Measurements from ENCODE around the gene PPM1H. TPM values are rescaled to one million over a fixed set of nuclear protein-coding genes. Genes with fewer than 3 reads are reported as not detected.
"Not testable (repeated sequence)": the region's sequence is repeated elsewhere in the genome, so short reads cannot be mapped to it uniquely, and the experiment has no call there.

PPM1H gene
- polyA plus RNA-seq, 4 donors = 1.1 to 14.3 (median 3.2) TPM

DNA sequence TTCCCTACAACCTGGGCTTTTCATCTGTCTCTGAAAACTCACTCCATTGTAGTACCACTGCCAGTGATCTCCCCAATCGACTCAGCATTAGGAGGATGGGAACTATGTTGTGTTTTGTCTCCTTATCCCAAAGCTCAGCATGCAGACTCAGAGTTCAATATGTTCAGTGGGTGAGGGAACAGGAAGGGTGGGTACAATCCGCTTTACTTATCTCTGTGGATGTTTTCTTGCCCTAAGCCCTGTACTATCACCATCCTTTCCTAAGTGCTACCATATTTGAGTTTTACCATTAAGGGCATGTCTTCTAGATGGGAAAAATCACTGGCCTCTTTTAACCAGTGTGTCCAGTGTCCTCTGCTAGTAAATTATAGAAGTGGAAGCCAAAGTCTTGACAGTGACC is 107.1 kb downstream of the PPM1H start:
- no peak for DNase-seq
- H3K27me3 ChIP-seq (ENCODE audit: control insufficient read depth in 3 of 3, insufficient read depth in 3 of 3, low read length in 3 of 3) = no peaks in the 10 kb centered on the region
- no peak for FAIRE-seq

DNA sequence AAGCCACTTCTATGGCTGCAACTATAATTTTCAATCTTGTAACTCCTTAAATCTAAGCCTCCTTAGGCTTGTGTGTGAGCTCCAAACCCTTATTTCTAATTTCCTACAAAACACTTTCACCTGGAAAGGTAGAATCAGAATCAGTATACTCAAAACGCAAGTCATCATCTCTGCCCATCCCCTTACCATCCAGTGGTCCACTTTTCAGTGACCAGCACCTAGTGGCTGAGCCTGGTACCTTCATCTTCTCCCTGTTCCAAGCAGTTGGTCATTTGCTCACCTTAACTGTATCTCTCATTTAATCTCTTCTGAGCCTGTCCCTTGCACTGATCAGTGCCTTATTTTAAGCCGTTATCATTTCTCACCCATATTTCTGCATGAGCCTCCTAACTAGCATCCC is 107.9 kb downstream of the PPM1H start:
- peaks cover 0 to 12% (median 0%) of the 10 kb centered on the region in 3 donors for H3K36me3 ChIP-seq (ENCODE audit: control insufficient read depth in 3 of 3, insufficient read depth in 2 of 3, low read depth in 1 of 3, low read length in 3 of 3)
- no peaks in the 10 kb centered on the region for H3K9me3 ChIP-seq (ENCODE audit: control insufficient read depth in 2 of 2, insufficient read depth in 1 of 2, low read depth in 1 of 2, low read length in 1 of 2)
- DNase-seq (no peak), FAIRE-seq (no peak)
- no peaks in the 10 kb centered on the region for H3K27me3 ChIP-seq (ENCODE audit: control insufficient read depth in 3 of 3, insufficient read depth in 3 of 3, low read length in 3 of 3)
- H3K27ac ChIP-seq (ENCODE audit: low read depth in 1 of 3, low read length in 2 of 3) = no peak overlapping the region
- H3K4me3 ChIP-seq (ENCODE audit: low read depth in 1 of 3, low read length in 3 of 3) = no peak overlapping the region
- WGBS, 3 donors = 94 to 98% (median 95%) methylated on average over 2 of the region's 2 CpGs
- peaks cover 0 to 2% (median 0%) of the 10 kb centered on the region in 3 donors for H3K4me1 ChIP-seq (ENCODE audit: control insufficient read depth in 3 of 3, insufficient read depth in 2 of 3, low read depth in 1 of 3, low read length in 2 of 3)

More for the DNA sequence above, 107.1 kb downstream of the PPM1H start:
- no peak overlapping the region for H3K4me3 ChIP-seq (ENCODE audit: low read depth in 1 of 3, low read length in 3 of 3)
- no peak overlapping the region for H3K27ac ChIP-seq (ENCODE audit: low read depth in 1 of 3, low read length in 2 of 3)
- no peaks in the 10 kb centered on the region for H3K9me3 ChIP-seq (ENCODE audit: control insufficient read depth in 2 of 2, insufficient read depth in 1 of 2, low read depth in 1 of 2, low read length in 1 of 2)
- peaks cover 0 to 5% (median 0%) of the 10 kb centered on the region in 3 donors for H3K4me1 ChIP-seq (ENCODE audit: control insufficient read depth in 3 of 3, insufficient read depth in 2 of 3, low read depth in 1 of 3, low read length in 2 of 3)
- H3K36me3 ChIP-seq (ENCODE audit: control insufficient read depth in 3 of 3, insufficient read depth in 2 of 3, low read depth in 1 of 3, low read length in 3 of 3) = peaks cover 0 to 13% (median 0%) of the 10 kb centered on the region in 3 donors
- 85 to 91% (median 86%) methylated on average over 2 of the region's 2 CpGs for WGBS, 3 donors

DNA sequence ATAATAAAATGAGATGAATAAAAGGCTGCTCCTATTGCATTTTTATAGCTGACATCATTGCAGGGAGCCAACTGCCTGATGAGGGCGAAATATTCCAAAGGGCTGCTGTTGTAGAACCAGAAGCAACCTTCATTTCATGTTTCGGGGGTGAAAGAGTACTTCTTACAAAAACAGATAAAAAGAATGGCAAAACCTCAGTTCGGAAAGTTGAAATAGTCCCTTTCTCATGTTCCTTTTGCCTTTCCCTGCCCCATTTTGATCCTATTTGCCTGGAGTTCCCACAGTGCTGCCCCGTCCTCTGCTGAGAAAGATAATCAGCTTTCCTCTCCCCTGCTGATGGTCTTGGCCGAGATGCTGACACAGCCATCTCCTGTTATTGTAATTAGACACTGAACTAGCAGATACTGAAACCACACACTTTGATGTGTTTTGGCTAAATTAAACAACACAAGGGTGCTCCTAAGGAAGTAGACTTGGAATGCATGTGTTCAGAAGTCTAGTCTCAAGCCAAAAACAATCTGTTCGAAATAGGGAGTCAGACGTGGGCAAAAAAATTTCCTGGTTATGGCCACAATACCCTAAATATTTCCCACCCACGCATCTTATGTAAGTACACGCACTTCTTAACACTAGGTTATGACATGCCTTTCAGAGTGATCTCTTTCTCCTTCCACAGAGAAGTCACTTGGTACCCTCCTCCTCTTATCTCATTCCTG is 117.2 kb downstream of the PPM1H start:
- 54 to 84% (median 70%) methylated on average over 9 of the region's 9 CpGs for WGBS, 3 donors
- Histone ChIP-seq H3K9me3 (ENCODE audit: control insufficient read depth in 2 of 2, insufficient read depth in 1 of 2, low read depth in 1 of 2, low read length in 1 of 2) (peaks cover 0 to 6% of the 10 kb centered on the region in 2 donors), H3K4me1 (ENCODE audit: control insufficient read depth in 3 of 3, insufficient read depth in 2 of 3, low read depth in 1 of 3, low read length in 2 of 3) (no peaks in the 10 kb centered on the region), H3K27me3 (ENCODE audit: control insufficient read depth in 3 of 3, insufficient read depth in 3 of 3, low read length in 3 of 3) (no peaks in the 10 kb centered on the region), H3K4me3 (ENCODE audit: low read depth in 1 of 3, low read length in 3 of 3) (no peak overlapping the region), H3K36me3 (ENCODE audit: control insufficient read depth in 3 of 3, insufficient read depth in 2 of 3, low read depth in 1 of 3, low read length in 3 of 3) (peaks cover 0 to 8% (median 0%) of the 10 kb centered on the region in 3 donors), H3K27ac (ENCODE audit: low read depth in 1 of 3, low read length in 2 of 3) (no peak overlapping the region)
- no peak for DNase-seq
- FAIRE-seq = no peak

DNA sequence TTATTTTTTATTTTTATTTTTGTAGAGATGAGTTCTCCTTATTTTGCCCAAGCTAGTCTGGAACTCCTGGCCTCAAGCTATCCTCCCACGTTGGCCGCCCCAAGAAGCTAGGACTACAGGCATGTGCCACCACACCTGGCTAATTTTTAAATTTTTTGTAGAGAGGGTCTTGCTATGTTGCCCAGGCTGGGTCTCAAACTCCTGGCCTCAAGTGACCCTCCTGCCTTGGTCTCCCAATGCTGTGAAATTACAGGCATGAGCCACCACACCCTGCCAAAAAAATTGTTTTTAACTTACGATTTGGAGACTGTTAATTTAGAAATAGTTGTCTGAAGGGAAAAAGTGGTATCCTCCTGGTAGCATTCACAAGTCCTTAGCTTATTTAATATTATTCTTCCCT is 120.7 kb downstream of the PPM1H start:
- WGBS, 3 donors = 91 to 99% (median 96%) methylated on average over 3 of the region's 3 CpGs
- DNase-seq (no peak), FAIRE-seq (no peak)

DNA sequence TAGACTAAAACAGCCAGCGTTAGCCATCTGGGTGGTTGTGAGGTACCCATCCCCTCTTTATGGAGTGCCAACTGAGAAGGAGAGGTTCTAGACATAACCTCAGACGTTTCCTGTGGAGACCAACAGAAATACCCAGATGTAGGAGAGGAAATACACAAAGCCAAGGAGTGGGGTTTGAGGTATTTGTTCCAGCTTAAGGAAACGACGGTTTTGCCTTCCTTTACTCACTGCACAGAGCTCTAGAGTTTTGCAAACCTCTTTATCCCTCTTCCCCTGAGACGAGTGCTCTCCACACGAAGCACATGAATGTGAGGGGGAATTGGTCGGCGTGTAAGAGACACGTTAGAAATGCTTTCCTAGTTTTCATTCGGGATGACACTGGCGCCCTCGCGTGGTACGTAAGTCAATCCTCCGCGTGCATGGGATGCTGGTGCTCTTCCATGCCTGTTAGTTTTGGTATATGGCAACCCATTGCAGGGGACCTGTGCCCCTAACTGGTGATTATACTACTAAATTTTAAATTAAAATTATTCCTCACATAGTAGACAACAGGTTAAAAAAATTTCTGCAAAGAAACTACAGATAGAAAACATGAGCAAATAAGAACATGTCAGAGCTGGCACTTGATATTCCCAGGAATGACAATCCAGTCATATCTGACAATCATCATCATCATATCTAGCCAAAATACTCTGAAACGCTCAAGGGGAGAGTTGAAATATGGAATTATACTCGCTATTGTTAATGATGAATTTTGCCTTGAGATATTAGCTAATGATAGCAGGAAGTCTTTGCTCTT is 121.7 kb downstream of the PPM1H start:
- FAIRE-seq = no peak
- Histone ChIP-seq H3K4me3 (ENCODE audit: low read depth in 1 of 3, low read length in 3 of 3) (no peak overlapping the region), H3K27ac (ENCODE audit: low read depth in 1 of 3, low read length in 2 of 3) (no peak overlapping the region), H3K4me1 (ENCODE audit: control insufficient read depth in 3 of 3, insufficient read depth in 2 of 3, low read depth in 1 of 3, low read length in 2 of 3) (no peaks in the 10 kb centered on the region), H3K36me3 (ENCODE audit: control insufficient read depth in 3 of 3, insufficient read depth in 2 of 3, low read depth in 1 of 3, low read length in 3 of 3) (no peaks in the 10 kb centered on the region), H3K9me3 (ENCODE audit: control insufficient read depth in 2 of 2, insufficient read depth in 1 of 2, low read depth in 1 of 2, low read length in 1 of 2) (no peaks in the 10 kb centered on the region), H3K27me3 (ENCODE audit: control insufficient read depth in 3 of 3, insufficient read depth in 3 of 3, low read length in 3 of 3) (no peaks in the 10 kb centered on the region)
- WGBS, 3 donors = 21 to 41% (median 35%) methylated on average over 18 of the region's 18 CpGs
- DNase-seq = peak; percentile 42 to 67

More for the DNA sequence above, 120.7 kb downstream of the PPM1H start:
- H3K4me3 ChIP-seq (ENCODE audit: low read depth in 1 of 3, low read length in 3 of 3) = no peak overlapping the region
- H3K4me1 ChIP-seq (ENCODE audit: control insufficient read depth in 3 of 3, insufficient read depth in 2 of 3, low read depth in 1 of 3, low read length in 2 of 3) = no peaks in the 10 kb centered on the region
- no peaks in the 10 kb centered on the region for H3K27me3 ChIP-seq (ENCODE audit: control insufficient read depth in 3 of 3, insufficient read depth in 3 of 3, low read length in 3 of 3)
- no peaks in the 10 kb centered on the region for H3K9me3 ChIP-seq (ENCODE audit: control insufficient read depth in 2 of 2, insufficient read depth in 1 of 2, low read depth in 1 of 2, low read length in 1 of 2)
- H3K36me3 ChIP-seq (ENCODE audit: control insufficient read depth in 3 of 3, insufficient read depth in 2 of 3, low read depth in 1 of 3, low read length in 3 of 3) = no peaks in the 10 kb centered on the region
- H3K27ac ChIP-seq (ENCODE audit: low read depth in 1 of 3, low read length in 2 of 3) = no peak overlapping the region

DNA sequence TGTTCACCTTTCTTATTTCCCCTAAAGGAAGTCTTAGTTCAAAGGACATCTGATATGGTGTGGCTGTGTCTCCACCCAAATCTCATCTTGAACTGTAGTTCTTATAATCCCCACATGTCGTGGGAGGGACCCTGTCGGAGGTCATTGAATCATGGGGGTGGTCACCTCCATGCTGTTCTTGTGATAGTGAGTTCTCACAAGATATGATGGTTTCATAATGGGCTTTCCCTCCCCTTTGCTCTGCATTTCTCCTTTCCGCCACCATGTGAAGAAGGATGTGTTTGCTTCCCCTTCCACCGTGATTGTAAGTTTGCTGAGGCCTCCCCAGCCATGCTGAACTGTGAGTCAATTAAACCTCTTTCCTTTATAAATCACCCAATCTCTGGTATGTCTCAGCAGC is 123.5 kb downstream of the PPM1H start:
- not testable (repeated sequence) for H3K36me3 ChIP-seq (ENCODE audit: control insufficient read depth in 3 of 3, insufficient read depth in 2 of 3, low read depth in 1 of 3, low read length in 3 of 3); DNase-seq; H3K4me1 ChIP-seq (ENCODE audit: control insufficient read depth in 3 of 3, insufficient read depth in 2 of 3, low read depth in 1 of 3, low read length in 2 of 3); H3K27me3 ChIP-seq (ENCODE audit: control insufficient read depth in 3 of 3, insufficient read depth in 3 of 3, low read length in 3 of 3); H3K27ac ChIP-seq (ENCODE audit: low read depth in 1 of 3, low read length in 2 of 3); H3K4me3 ChIP-seq (ENCODE audit: low read depth in 1 of 3, low read length in 3 of 3); H3K9me3 ChIP-seq (ENCODE audit: control insufficient read depth in 2 of 2, insufficient read depth in 1 of 2, low read depth in 1 of 2, low read length in 1 of 2); FAIRE-seq
- 86 to 92% (median 89%) methylated on average over 4 of the region's 4 CpGs for WGBS, 3 donors

DNA sequence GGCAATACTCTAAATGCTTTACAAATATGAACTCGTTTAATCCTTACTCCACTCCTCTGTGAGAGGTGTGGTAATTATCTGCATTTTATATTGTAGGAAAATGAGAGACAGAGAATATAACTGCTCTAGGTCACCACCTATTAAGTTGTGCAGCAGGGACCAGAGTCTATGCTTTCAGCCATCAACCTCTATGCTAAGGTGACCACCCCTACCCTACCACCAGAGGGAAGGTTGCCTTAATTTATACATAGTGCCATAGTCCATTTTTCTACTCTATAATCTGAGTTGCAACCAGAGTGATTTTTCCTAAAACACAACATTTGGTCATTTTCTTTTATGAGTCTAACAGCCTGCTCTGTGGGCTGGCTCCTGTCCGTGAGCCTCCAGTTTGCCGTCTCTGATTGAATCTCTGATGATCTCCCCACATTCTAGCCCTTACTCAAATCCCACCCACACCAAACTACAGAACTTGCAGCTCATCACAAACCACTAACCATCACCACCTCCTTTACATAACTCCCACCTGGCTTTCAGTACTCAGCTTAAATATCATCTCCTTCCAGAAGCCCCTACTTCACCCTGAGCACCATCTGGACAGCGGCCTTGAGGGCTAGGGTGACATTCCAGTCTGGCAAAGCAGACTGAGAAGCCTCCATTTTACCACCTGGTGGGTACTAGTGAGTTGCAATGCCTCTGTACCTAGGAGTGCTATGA is 126.6 kb downstream of the PPM1H start:
- no peak for DNase-seq
- Histone ChIP-seq H3K36me3 (ENCODE audit: control insufficient read depth in 3 of 3, insufficient read depth in 2 of 3, low read depth in 1 of 3, low read length in 3 of 3) (no peaks in the 10 kb centered on the region), H3K9me3 (ENCODE audit: control insufficient read depth in 2 of 2, insufficient read depth in 1 of 2, low read depth in 1 of 2, low read length in 1 of 2) (no peaks in the 10 kb centered on the region), H3K4me1 (ENCODE audit: control insufficient read depth in 3 of 3, insufficient read depth in 2 of 3, low read depth in 1 of 3, low read length in 2 of 3) (no peaks in the 10 kb centered on the region), H3K4me3 (ENCODE audit: low read depth in 1 of 3, low read length in 3 of 3) (no peak overlapping the region), H3K27me3 (ENCODE audit: control insufficient read depth in 3 of 3, insufficient read depth in 3 of 3, low read length in 3 of 3) (no peaks in the 10 kb centered on the region), H3K27ac (ENCODE audit: low read depth in 1 of 3, low read length in 2 of 3) (no peak overlapping the region)
- no peak for FAIRE-seq
- WGBS, 3 donors = 74 to 79% (median 74%) methylated on average over 4 of the region's 4 CpGs

DNA sequence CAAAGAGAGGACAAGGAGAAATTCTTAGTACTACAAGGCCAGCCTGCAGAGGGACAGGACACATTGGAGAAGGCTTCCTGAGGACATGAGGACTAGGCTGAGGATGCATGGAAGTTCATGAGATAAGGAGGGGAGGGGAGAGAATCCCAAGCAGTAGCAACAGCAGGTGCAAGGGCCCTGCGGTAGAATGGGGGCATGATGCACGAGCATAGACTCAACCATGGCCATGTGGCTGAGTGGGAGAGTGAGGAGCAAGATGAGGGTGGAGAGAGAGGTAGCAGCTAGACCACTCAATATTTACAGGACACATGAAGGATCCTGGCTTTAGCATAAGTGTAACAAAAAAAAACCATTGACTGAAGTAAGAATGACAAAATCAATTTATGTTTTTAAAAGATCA is 128.1 kb downstream of the PPM1H start:
- H3K4me3 ChIP-seq (ENCODE audit: low read depth in 1 of 3, low read length in 3 of 3) = no peak overlapping the region
- H3K4me1 ChIP-seq (ENCODE audit: control insufficient read depth in 3 of 3, insufficient read depth in 2 of 3, low read depth in 1 of 3, low read length in 2 of 3) = no peaks in the 10 kb centered on the region
- H3K27me3 ChIP-seq (ENCODE audit: control insufficient read depth in 3 of 3, insufficient read depth in 3 of 3, low read length in 3 of 3) = no peaks in the 10 kb centered on the region
- no peaks in the 10 kb centered on the region for H3K9me3 ChIP-seq (ENCODE audit: control insufficient read depth in 2 of 2, insufficient read depth in 1 of 2, low read depth in 1 of 2, low read length in 1 of 2)
- FAIRE-seq (no peak), DNase-seq (no peak)
- whole genome bisulfite sequencing, 3 donors = 92 to 100% (median 94%) methylated on average over 2 of the region's 2 CpGs
- H3K36me3 ChIP-seq (ENCODE audit: control insufficient read depth in 3 of 3, insufficient read depth in 2 of 3, low read depth in 1 of 3, low read length in 3 of 3) = peaks cover 0 to 2% (median 0%) of the 10 kb centered on the region in 3 donors
- H3K27ac ChIP-seq (ENCODE audit: low read depth in 1 of 3, low read length in 2 of 3) = no peak overlapping the region
